ENCODE measurements around the gene AHCYL1. TPM values are rescaled to one million over a fixed set of nuclear protein-coding genes. Genes with fewer than 3 reads are reported as not detected.

The AHCYL1 gene
- total RNA-seq, 1 experiment from 2014 or later = 147 TPM

GRCh38 chr1:110049801-110050601 is 65.4 kb downstream of the AHCYL1 start:
- BruUV-seq (replicated peaks) = no TSS peak
- H3K4me1 ChIP-seq (replicated peaks; ENCODE audit: insufficient read depth) = no peaks in the 10 kb centered on the region
- H3K4me3 ChIP-seq = no peak overlapping the region
- CTCF ChIA-PET = interaction anchor here (0.6 to 0.8 kb wide), 2 partner anchors 20 to 31 kb away, joined by 3 to 5 read pairs; no protein-coding TSS in a partner anchor
- TF ChIP-seq CTCF (conservative IDR thresholded peaks at IDR 0.05) = no peak
- TF ChIP-seq EZH2 (IDR thresholded peaks at IDR 0.05; ENCODE audit: low read depth) = no peak
- intact Hi-C loops (cut with micrococcal nuclease; ENCODE audit: unreplicated experiment) = loop anchor here (5.0 kb wide), 3 partner anchors 152 to 732 kb away; no protein-coding TSS in a partner anchor
- H3K27me3 ChIP-seq (ENCODE audit: insufficient read depth, low read depth) = no peaks in the 10 kb centered on the region
- no peak overlapping the region for H3K27ac ChIP-seq
- H3K79me2 ChIP-seq (ENCODE audit: low read depth) = no peaks in the 10 kb centered on the region
- no peak overlapping the region for H2AFZ ChIP-seq
- H3K9me2 ChIP-seq (ENCODE audit: insufficient read depth) = no peaks in the 10 kb centered on the region
- no peak for DNase-seq
- POLR2A ChIA-PET (ENCODE audit: unreplicated experiment) = no interaction called here
- peaks cover 26% of the 10 kb centered on the region for H3F3A ChIP-seq (ENCODE audit: insufficient read depth, low read depth)
- H3K36me3 ChIP-seq (ENCODE audit: low read depth) = peaks cover 63% of the 10 kb centered on the region
- H3K4me2 ChIP-seq = no peak overlapping the region
- H4K20me1 ChIP-seq (ENCODE audit: insufficient read depth) = no peaks in the 10 kb centered on the region
- no peaks in the 10 kb centered on the region for H3K9me3 ChIP-seq (ENCODE audit: insufficient read depth, low read depth)

GRCh38 chr1:110050602-110051261 is 66.2 kb downstream of the AHCYL1 start:
- H3K9me3 ChIP-seq (ENCODE audit: insufficient read depth, low read depth) = no peaks in the 10 kb centered on the region
- H3K27ac ChIP-seq = no peak overlapping the region
- ChIA-PET CTCF (no interaction called here), POLR2A (ENCODE audit: unreplicated experiment) (no interaction called here)
- no peak overlapping the region for H3K4me3 ChIP-seq
- DNase-seq = no peak
- no peaks in the 10 kb centered on the region for H3K4me1 ChIP-seq (replicated peaks; ENCODE audit: insufficient read depth)
- no peaks in the 10 kb centered on the region for H3K79me2 ChIP-seq (ENCODE audit: low read depth)
- H2AFZ ChIP-seq = no peak overlapping the region
- no peaks in the 10 kb centered on the region for H3K9me2 ChIP-seq (ENCODE audit: insufficient read depth)
- intact Hi-C loops (cut with micrococcal nuclease; ENCODE audit: unreplicated experiment) = loop anchor here (5.0 kb wide), 3 partner anchors 152 to 732 kb away; no protein-coding TSS in a partner anchor
- H3K27me3 ChIP-seq (ENCODE audit: insufficient read depth, low read depth) = no peaks in the 10 kb centered on the region
- peaks cover 64% of the 10 kb centered on the region for H3K36me3 ChIP-seq (ENCODE audit: low read depth)
- no peak overlapping the region for H3K4me2 ChIP-seq
- H3F3A ChIP-seq (ENCODE audit: insufficient read depth, low read depth) = peaks cover 29% of the 10 kb centered on the region
- BruUV-seq (replicated peaks) = no TSS peak
- TF ChIP-seq CTCF (conservative IDR thresholded peaks at IDR 0.05) = no peak
- TF ChIP-seq EZH2 (IDR thresholded peaks at IDR 0.05; ENCODE audit: low read depth) = no peak
- no peaks in the 10 kb centered on the region for H4K20me1 ChIP-seq (ENCODE audit: insufficient read depth)

- Histone ChIP-seq H2AFZ (no peak overlapping the region), H3K27me3 (ENCODE audit: insufficient read depth, low read depth) (no peaks in the 10 kb centered on the region), H3K4me1 (replicated peaks; ENCODE audit: insufficient read depth) (no peaks in the 10 kb centered on the region), H3F3A (ENCODE audit: insufficient read depth, low read depth) (peaks cover 29% of the 10 kb centered on the region), H3K4me2 (no peak overlapping the region), H3K79me2 (ENCODE audit: low read depth) (no peaks in the 10 kb centered on the region), H4K20me1 (ENCODE audit: insufficient read depth) (no peaks in the 10 kb centered on the region), H3K27ac (no peak overlapping the region), H3K9me3 (ENCODE audit: insufficient read depth, low read depth) (no peaks in the 10 kb centered on the region), H3K9me2 (ENCODE audit: insufficient read depth) (no peaks in the 10 kb centered on the region), H3K4me3 (no peak overlapping the region), H3K36me3 (ENCODE audit: low read depth) (peaks cover 64% of the 10 kb centered on the region)
- no TSS peak for BruUV-seq (replicated peaks)
- POLR2A ChIA-PET (ENCODE audit: unreplicated experiment) = no interaction called here
- CTCF ChIA-PET = no interaction called here
- DNase-seq = no peak
- TF ChIP-seq CTCF (conservative IDR thresholded peaks at IDR 0.05) = no peak
- no peak for TF ChIP-seq EZH2 (IDR thresholded peaks at IDR 0.05; ENCODE audit: low read depth)
- intact Hi-C loops (cut with micrococcal nuclease; ENCODE audit: unreplicated experiment) = loop anchor here (5.0 kb wide), 3 partner anchors 151 to 731 kb away; no protein-coding TSS in a partner anchor
Measured at GRCh38 chr1:110051262-110051648, 66.7 kb downstream of the AHCYL1 start.
